T-helper 1 cell treated with Interleukin-12 subunit alpha and Interleukin-12 subunit beta and Interleukin-4 antibody, amounts not matched to agents 30 μg/mL and 1 μg/mL, for 36 hours (primary cell): Measurements from ENCODE around the gene PPP1R13L.

Source experiments
- H3K27ac Mint-ChIP-seq: one replicate; pipeline ENCODE4 v1.8.0; 2021; ENCODE audit warnings: mild to moderate bottlenecking, mixed read lengths
- H3K27me3 Mint-ChIP-seq: one replicate; pipeline ENCODE4 v1.8.0; 2021; ENCODE audit warnings: low read depth, mixed read lengths
- H3K36me3 Mint-ChIP-seq: one replicate; pipeline ENCODE4 v1.8.0; 2021; ENCODE audit warnings: low read depth, mixed read lengths
- H3K4me1 Mint-ChIP-seq: one replicate; pipeline ENCODE4 v1.8.0; 2021; ENCODE audit warnings: low read depth, mixed read lengths
- H3K4me3 Mint-ChIP-seq: one replicate; pipeline ENCODE4 v1.8.0; 2021; ENCODE audit warnings: mild to moderate bottlenecking, moderate library complexity, mixed read lengths
- H3K9me3 Mint-ChIP-seq: one replicate; pipeline ENCODE4 v1.8.0; 2021; ENCODE audit warnings: mixed read lengths

The PPP1R13L gene

DNA sequence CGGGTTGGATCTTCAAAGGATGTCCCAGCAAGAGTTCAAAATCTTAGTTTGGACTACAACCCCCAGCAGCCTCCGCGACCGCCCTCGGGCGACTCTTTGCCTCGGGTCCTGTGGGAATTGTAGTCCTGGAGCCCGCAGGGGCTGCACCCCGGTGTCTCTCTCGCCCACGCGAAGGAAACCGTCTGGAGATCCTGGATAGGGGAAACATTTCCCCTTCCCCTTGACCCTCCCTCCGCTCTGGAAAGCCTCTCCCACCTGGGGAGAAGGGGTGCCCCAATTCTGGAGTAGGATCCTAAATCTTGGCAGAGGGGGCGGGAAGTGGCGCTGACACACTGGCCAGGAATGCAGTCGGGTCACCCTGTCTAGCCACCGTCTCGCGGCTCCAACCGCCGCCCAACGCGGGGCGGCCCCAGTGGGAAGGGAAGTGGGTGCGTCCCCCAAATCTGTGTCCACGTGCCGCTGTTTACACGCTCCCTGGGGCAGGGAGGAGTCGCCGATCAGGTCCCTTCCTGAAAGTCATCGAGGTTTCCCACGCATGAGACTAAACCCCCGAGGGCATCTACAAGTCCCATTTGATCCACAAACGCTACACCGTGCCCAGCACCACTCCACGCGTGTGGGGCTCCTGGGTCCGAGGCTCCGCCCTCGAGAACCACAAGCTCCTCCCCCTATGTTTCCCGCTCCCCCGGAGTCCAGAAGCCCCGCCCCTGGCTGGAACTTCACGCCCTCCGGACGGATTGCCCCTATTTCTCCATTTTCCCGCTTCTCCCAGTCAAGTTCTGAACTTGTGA is 761 bp upstream of the PPP1R13L start:
- Mint-ChIP-seq H3K27me3 (peaks cover 28% of the 10 kb centered on the region), H3K9me3 (no peaks in the 10 kb centered on the region), H3K36me3 (peaks cover 8% of the 10 kb centered on the region), H3K27ac (peak overlapping the region; percentile 96), H3K4me1 (peaks cover 24% of the 10 kb centered on the region), H3K4me3 (peak overlapping the region; percentile 90)

DNA sequence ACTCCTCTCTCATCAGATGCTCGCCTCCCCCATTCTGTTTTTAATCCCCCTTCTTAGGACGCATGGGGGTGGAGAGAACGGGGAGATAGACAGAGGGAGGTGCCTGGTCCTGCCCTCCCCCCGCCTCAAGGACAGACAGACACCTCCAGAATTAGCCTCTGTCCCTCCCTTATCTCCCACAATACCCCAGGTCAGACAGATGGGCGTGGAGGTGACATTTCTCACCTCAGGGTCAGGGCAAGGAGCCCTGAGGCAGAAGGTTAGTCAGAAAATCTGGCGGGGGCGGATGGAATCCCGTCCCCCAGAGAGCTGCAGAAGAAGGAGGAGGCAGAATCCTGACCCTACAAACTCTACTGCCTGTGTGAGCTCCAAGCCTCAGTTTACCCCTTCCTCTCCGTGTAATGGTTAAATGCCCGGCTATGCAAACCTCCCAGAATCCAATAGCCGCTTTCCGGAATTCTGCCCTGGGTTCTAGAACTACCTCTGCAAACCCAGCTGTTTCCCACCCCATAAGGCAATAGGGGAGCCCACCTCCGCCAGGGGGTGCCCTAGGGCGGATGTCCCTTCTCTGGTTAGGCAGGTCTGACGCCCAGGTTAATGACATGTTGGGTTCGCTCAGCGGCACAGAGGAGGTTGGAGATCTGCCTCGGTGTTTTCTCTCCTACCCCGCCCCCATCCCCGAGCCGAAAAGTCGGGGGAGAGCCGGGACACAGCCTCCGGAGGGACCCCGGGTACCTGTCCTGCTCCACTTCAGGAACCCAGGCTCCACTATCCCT is 900 bp downstream of the PPP1R13L start:
- peaks cover 22% of the 10 kb centered on the region for H3K4me1 Mint-ChIP-seq
- H3K9me3 Mint-ChIP-seq, result no peaks in the 10 kb centered on the region
- H3K36me3 Mint-ChIP-seq, result peaks cover 5% of the 10 kb centered on the region
- H3K27me3 Mint-ChIP-seq, result peaks cover 28% of the 10 kb centered on the region
- peak overlapping the region; percentile 31 for H3K27ac Mint-ChIP-seq
- peak overlapping the region; percentile 90 for H3K4me3 Mint-ChIP-seq

DNA sequence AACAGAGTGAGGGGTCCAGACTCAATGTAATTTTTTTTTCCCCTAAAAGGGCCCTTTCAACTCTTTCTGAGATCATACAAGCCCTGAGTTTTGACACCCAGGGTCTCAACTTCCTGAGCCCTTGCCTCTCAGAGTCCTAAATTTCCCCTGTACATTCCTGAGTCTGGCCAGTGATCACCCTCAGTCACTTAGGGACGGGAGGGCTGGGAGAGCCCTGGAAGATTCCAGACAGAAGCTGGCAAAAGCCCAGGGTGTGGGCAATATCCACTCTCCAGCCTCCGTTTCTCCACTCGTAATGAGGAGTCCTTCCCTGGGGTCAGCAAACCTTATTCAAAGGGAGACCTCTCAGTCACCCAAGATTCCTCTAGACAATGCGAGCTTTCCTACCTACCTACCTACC is 1.6 kb downstream of the PPP1R13L start:
- Mint-ChIP-seq H3K4me3 (no peak overlapping the region), H3K36me3 (peaks cover 7% of the 10 kb centered on the region), H3K9me3 (no peaks in the 10 kb centered on the region), H3K27ac (no peak overlapping the region), H3K27me3 (peaks cover 33% of the 10 kb centered on the region), H3K4me1 (peaks cover 25% of the 10 kb centered on the region)

DNA sequence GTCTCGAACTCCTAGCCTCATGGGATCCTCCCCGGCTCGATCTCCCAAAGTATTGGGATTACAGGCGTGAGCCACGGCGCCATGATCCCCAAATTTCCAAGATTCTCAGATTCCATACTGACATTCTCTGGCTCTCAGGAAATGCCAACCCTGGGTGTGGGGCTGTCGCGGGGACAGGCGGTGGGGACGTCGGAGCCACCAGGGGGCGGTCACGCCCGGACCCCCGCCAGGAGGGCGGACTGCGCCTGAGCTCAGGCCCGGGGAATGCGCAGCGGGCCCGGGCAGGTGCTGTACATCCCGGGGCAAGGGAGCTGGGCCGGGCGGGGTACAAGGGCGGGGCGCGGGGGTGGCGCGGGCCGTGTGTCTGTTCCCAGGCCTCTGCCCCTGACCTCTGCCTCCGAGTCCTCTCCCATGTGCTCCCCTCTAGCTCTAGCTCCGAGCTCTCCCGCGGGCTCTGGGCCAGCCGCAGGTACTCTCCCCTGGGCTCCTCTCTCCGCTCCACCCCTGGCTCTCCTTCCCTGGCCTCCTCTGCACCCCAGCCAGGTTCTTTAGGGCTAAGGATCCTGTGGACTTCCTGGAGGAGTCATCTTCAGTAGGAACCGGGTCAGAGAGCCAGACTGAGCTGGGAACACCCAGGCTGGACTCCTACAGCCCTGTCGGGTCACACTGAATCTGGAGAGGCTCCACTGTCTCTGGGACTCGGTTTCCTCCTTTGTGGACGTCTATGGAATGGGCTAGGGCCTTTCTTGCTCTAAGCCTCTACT is 2.4 kb downstream of the PPP1R13L start:
- peaks cover 25% of the 10 kb centered on the region for H3K4me1 Mint-ChIP-seq
- H3K36me3 Mint-ChIP-seq, result peaks cover 9% of the 10 kb centered on the region
- no peak overlapping the region for H3K27ac Mint-ChIP-seq
- no peaks in the 10 kb centered on the region for H3K9me3 Mint-ChIP-seq
- no peak overlapping the region for H3K4me3 Mint-ChIP-seq
- peaks cover 38% of the 10 kb centered on the region for H3K27me3 Mint-ChIP-seq

DNA sequence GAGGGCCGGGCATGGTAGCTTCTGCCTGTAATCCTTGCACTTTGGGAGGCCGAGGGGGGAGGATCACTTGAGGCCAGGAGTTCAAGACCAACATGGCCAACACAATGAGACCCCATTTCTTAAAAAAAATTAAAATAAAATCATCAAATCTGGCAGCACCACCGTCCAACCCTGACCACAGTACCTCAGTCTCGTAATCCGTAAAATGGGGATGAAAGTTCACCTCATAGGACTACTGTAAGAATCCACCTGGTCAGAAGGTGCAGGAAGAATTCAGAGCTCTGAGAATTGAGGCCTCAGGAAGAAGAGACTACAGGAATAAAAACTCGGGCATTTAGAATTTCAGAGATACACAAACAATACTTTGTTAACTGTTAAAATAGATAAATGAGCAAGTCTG is 3.1 kb downstream of the PPP1R13L start:
- H3K4me3 Mint-ChIP-seq, result no peak overlapping the region
- H3K4me1 Mint-ChIP-seq, result peaks cover 23% of the 10 kb centered on the region
- no peak overlapping the region for H3K27ac Mint-ChIP-seq
- no peaks in the 10 kb centered on the region for H3K9me3 Mint-ChIP-seq
- peaks cover 12% of the 10 kb centered on the region for H3K36me3 Mint-ChIP-seq
- peaks cover 45% of the 10 kb centered on the region for H3K27me3 Mint-ChIP-seq

DNA sequence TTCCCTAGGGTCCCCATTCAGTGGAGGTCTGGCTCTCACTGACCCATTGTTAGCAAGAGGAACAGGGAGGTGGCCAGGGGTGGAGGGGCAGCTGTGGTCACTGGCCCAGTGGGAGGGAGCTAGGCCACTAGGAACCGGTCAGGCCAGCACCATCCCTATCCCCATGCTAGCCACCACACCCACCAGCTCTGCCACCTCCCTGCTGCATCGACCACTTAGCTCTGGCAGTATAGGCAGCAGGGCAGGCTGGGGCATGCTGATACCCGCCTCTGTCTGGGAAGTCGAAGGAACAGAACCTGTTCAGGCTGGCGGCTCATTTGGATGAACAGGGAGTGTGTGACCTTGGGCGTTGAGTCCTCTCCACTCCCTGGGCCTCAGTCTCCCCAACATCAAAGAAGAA is 4.7 kb downstream of the PPP1R13L start:
- H3K4me1 Mint-ChIP-seq, result peaks cover 13% of the 10 kb centered on the region
- peaks cover 46% of the 10 kb centered on the region for H3K27me3 Mint-ChIP-seq
- peaks cover 10% of the 10 kb centered on the region for H3K36me3 Mint-ChIP-seq
- H3K4me3 Mint-ChIP-seq, result no peak overlapping the region
- H3K9me3 Mint-ChIP-seq, result no peaks in the 10 kb centered on the region
- no peak overlapping the region for H3K27ac Mint-ChIP-seq

DNA sequence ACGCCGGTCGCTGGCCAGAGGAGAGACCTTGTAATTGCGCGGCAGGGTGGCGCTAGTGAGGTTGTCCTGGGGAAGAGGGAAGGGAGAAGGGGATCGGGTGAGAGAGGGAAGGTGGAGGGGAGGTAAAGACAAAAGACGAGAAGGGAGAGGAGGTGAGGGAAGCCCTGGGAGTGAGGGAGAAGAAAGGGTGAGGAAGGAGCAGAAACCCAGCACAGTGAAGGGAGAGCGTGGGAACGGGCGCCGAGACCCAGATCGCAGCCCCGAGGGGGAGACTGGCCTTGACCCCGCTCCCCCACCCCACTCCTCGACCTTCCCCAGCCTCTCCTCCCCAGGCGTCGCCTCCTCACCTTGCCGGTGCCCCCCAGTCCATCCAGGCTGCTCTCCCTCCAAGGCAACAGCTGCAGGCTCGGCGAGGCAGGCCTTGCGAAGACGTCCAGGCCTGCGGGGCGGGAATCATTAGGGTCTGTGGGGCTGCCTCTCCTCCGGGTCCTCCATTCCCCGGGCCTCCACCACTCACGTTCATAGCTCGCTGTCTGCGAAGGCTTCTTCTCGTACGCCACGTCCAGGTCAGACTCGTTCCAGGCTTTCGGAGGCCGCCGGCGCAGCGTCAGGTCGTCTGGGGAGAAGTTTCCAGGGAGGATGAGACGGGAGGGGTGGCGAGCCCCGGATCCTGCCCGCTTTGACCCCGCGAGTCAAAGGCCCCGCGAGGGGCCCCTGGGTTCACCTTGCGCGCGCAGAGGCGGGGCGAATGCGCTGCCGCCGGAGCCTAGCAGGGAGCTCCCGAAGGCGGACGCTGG is 8.8 kb downstream of the PPP1R13L start:
- Mint-ChIP-seq H3K4me3 (no peak overlapping the region), H3K27ac (no peak overlapping the region), H3K27me3 (peaks cover 18% of the 10 kb centered on the region), H3K9me3 (no peaks in the 10 kb centered on the region), H3K4me1 (peaks cover 3% of the 10 kb centered on the region), H3K36me3 (peaks cover 10% of the 10 kb centered on the region)

DNA sequence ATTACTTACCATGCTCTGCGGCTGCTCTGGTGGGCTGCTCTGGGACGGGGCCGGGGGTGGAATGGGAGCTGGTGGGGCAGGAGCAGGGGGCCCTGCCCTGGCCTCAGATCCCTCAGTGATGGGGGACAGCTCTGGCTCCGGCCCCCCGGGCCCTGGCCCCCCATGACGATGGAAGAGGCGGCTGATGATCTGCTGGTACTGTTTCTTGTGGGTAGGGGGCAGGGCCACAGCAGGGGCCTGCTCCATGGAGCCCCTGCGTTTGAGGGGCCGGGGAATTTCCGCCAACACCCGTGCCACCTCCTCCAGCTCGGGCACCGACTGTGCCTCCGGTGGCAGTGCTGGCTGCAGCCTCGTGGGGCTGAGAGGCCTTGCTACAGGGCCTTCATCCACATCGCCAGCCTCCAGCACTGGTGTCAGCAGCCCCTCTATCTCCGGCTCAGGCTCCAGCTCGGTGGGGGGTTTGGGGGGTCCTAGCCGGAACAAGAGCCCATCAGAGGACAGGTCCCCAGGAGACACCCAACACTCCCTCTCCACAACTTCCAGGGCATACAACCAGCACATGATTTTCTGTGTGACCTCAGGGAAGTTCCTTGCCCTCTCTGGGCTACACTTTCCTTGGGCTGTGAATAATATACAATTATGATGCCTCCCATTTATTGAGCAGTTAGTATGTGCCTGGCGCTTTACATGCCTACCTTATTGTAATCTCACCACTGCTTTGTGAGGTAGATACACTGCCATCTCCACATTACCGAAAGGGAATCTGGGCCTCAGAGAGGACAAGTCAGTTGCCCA is 12.8 kb downstream of the PPP1R13L start:
- Mint-ChIP-seq H3K9me3 (no peaks in the 10 kb centered on the region), H3K27me3 (peaks cover 9% of the 10 kb centered on the region), H3K4me1 (no peaks in the 10 kb centered on the region), H3K36me3 (no peaks in the 10 kb centered on the region), H3K27ac (no peak overlapping the region), H3K4me3 (no peak overlapping the region)

DNA sequence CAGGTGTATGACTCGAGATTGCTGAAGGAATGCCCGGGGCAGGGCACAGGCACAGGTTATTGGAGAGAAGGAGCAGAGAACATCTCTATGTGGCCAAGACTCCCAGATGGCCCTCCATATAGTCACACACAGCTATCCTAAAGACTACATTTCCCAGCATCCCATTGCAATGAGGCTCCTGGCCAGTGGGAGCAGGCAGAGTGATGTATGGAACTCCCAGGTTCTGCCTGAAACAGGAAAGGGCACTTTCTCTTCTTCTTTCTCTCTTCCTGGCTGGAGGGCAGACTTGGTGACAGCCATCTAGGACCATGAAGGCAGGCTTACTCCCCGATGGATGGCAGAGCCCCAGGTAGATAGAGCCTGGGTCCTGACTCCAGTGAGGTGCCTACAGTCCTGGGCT is 13.5 kb downstream of the PPP1R13L start:
- H3K9me3 Mint-ChIP-seq, result no peaks in the 10 kb centered on the region
- H3K4me1 Mint-ChIP-seq, result no peaks in the 10 kb centered on the region
- H3K4me3 Mint-ChIP-seq, result no peak overlapping the region
- peaks cover 12% of the 10 kb centered on the region for H3K27me3 Mint-ChIP-seq
- no peaks in the 10 kb centered on the region for H3K36me3 Mint-ChIP-seq
- no peak overlapping the region for H3K27ac Mint-ChIP-seq

DNA sequence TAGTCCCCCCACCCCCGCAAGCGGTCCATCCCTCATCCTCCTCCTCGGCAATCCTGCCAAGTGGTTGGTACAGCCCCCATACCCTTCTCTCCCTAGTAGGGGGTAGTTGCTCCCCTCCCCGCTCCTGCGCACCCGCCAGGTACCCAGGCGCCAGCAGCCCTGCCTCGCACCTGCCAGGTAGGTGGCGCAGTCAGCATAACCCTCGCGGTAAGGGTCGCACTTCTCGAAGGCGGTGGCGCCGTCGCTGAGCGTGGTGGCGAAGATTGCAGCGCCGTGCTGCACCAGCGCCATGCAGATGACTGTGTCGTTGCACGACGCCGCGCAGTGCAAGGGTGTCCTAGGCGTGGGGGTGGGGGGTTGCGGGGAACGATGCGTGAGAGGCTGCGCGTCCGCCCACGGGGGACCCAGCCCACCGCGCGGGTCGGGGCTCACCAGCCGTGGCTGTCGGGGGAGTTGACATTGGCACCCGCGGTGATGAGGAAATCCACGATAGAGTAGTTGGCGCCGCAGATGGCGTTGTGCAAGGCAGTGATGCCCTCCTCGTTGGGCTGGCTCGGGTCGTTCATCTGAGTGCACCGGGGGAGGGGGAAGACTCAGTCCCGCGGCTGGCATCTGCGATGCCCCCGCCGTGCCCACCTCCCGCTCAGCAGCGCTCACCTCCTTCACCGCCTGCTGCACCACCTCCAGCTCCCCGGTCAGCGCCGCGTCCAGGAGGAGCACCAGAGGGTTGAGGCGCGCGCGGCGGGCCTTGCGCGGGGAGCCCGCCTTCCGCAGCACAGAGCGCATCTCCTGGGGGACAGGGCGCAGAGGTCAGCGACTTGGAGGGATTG is 19.3 kb downstream of the PPP1R13L start:
- H3K4me1 Mint-ChIP-seq, result no peaks in the 10 kb centered on the region
- no peaks in the 10 kb centered on the region for H3K9me3 Mint-ChIP-seq
- no peaks in the 10 kb centered on the region for H3K36me3 Mint-ChIP-seq
- H3K27ac Mint-ChIP-seq, result no peak overlapping the region
- peaks cover 26% of the 10 kb centered on the region for H3K27me3 Mint-ChIP-seq
- H3K4me3 Mint-ChIP-seq, result no peak overlapping the region

DNA sequence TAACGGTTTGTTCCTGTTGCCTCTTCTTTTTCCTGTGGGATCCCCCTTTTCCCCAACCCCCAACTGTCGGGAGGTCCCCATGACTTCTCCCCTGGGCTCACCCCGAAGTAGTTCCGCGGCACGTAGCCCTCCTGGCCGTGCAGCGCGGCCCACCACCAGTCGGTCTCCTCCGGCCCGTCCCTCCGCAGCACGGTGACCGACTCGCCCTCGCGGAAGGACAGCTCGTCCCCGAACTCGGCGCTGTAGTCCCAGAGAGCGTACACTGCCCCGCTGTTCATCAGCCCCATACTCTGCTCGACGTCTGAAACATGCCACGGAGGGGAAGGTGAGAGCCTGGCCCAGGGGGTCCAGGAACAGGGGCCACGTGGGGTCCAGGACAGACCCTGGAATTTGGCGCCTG is 22.4 kb downstream of the PPP1R13L start:
- Mint-ChIP-seq H3K27ac (no peak overlapping the region), H3K4me3 (no peak overlapping the region), H3K36me3 (no peaks in the 10 kb centered on the region), H3K27me3 (peaks cover 20% of the 10 kb centered on the region), H3K9me3 (no peaks in the 10 kb centered on the region), H3K4me1 (no peaks in the 10 kb centered on the region)

DNA sequence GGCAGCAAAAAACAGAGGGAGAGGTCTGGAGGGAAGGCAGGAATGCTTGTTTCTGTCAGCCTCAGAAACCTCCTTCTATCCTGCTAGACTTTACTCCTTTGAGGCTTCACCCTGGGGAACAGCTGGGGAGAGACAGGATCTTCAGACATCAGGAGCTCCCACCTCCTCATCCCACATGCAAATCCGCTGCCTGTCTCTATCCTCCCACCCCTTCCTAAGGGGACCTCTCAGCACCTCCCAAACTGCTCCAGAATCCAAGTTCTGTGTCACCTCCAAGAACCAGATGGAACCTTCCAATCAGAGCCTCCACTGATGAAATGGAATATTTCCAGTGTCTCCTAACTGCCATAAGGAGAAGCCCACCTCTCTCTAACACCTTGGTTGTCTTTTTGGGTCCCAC is 24.8 kb downstream of the PPP1R13L start:
- Mint-ChIP-seq H3K4me1 (no peaks in the 10 kb centered on the region), H3K9me3 (no peaks in the 10 kb centered on the region), H3K27ac (no peak overlapping the region), H3K27me3 (peaks cover 4% of the 10 kb centered on the region), H3K4me3 (no peak overlapping the region), H3K36me3 (no peaks in the 10 kb centered on the region)
